H1 (cell line): ENCODE data around the gene SMIM32. TPM values are rescaled to one million over a fixed set of nuclear protein-coding genes. Genes with fewer than 3 reads are reported as not detected.

ENCODE experiments used
- ATF2 ChIP-seq: IDR thresholded peaks from 2 replicates; pipeline ENCODE4 v1.6.1; 2012; ENCODE audit warnings: low read length, inconsistent platforms
- BRCA1 ChIP-seq: IDR thresholded peaks from 2 replicates; pipeline ENCODE4 v1.6.1; 2012; ENCODE audit warnings: low read depth, low read length, improper control_type of control experiment
- TCF12 ChIP-seq: IDR thresholded peaks from 2 replicates; pipeline ENCODE4 v1.6.1; 2011; ENCODE audit warnings: low read depth, mild to moderate bottlenecking, low read length
- polyA plus RNA-seq, 7 experiments: library from polyadenylated mRNA; depleted of rRNA in 3 of 7; stranded (reverse) in 5 of 7; unstranded in 2 of 7; fragments of >200 nt in 5 of 7; fragments of 200-250 nt in 2 of 7; gene quantifications; 1 replicate in 5 of 7; 2 replicates in 1 of 7; 4 replicates in 1 of 7; pipeline versions ENCODE4 v1.2.1 to v1.2.3, GENCODE V29; 2011 to 2013; ENCODE audit warnings: missing spikeins in 2 of 7, mixed read lengths in 2 of 7
- total RNA-seq: library from RNA; stranded (reverse); fragmentation: NEBNext Ultra II Directional; extraction: Animal tissue kit (Norgen Biotek cat#: 25700); gene quantifications from 2 replicates; pipeline ENCODE4 v1.2.1, GENCODE V29; 2021

SMIM32 gene
- total and polyA plus RNA-seq, 2 of the 8 experiments (the other 6 are each of a cell fraction or from before 2014, with no cell fraction given) = 0.09 to 0.22 TPM

GRCh38 chr5:136145030-136145429, 47.9 kb downstream of the SMIM32 start (continued):
- TF ChIP-seq ATF2 (no peak), TCF12 (no peak), BRCA1 (no peak)
- TF ChIP-seq, all 59 proteins: peak for 0
